ENCODE data around the gene TCOF1.

- TF ChIP-seq CTCF (IDR thresholded peaks at IDR 0.05; ENCODE audit: insufficient read depth, low read depth, low read length) (no peak), EZH2 (IDR thresholded peaks at IDR 0.05; ENCODE audit: insufficient read depth, low read length) (no peak)
These were observed 30.8 kb upstream of the TCOF1 start for GRCh38 chr5:150326707-150327106.
